GM18909 (cell line): ENCODE measurements around the gene ACYP1.
"Not testable (repeated sequence)": the region's sequence is repeated elsewhere in the genome, so short reads cannot be mapped to it uniquely, and the experiment has no call there.

Experiments used
- ATAC-seq: cut with Tn5 transposase; IDR thresholded peaks from one replicate; pipeline ENCODE4 v1.9.1; 2021; ENCODE audit warnings: mild to moderate bottlenecking; ENCODE audit not compliant: unreplicated experiment, poor library complexity

The ACYP1 gene

DNA sequence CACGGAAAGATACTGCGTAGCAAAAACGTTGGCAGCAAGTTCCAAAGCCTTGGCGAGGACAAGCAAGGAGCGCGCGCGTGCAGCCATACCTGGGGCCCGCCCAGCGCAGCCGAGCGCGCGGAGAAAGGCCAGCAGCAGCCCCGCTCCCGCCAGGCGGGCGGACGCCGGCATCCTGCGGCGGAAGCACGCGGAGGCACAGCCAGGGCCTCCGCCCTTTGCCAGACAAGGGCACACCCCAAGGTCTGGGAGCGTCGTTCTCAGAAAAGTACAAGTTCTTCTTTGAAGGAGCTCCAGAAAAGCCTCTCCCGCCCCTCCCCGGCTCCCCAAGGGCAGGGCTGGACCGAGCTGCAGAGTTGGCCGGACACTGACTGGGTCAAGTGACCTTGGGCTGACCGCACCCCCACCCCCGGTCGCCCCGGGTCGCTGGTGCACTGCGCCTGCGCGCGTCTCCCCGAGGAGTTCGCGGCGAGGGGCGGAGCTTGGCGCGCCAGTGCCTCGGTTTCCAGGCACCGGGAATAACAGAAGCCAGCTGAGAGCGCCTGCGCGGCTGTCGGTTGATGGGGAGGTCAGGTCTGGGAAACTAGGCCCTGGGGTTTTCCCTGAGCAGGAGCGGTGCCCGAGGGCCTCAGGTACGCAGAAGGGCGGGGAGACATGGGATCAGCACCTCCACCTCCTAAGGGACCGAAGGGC lies 5.4 kb upstream of the ACYP1 start, which contains the start of gene ZC2HC1C:
TSS of gene ZC2HC1C (plus strand) at position 521 of the 690 bp plus-strand sequence. CDS start 933 bp downstream, outside the sequence.
- peak; percentile 73 for ATAC-seq

- ATAC-seq: no peak
Observed at GRCh38 chr14:75068294-75069120, 4.7 kb upstream of the ACYP1 start.

DNA sequence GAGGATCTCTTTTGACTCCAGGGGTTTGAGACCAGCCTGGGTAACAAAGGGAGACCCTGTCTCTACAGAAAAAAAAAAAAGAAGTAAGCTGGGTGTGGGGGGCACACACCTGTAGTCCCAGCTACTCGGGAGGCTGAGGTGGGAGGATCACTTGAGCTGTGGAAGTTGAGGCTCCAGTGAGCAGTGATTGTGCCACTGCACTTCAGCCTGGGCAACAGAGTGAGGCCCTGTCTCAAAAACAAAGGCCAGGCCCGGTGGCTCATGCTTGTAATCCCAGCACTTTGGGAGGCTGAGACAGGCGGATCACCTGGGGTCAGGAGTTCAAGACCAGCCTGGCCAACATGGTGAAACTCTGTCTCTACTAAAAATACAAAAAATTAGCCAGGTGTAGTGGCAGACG lies 3.9 kb upstream of the ACYP1 start:
- not testable (repeated sequence) for ATAC-seq

DNA sequence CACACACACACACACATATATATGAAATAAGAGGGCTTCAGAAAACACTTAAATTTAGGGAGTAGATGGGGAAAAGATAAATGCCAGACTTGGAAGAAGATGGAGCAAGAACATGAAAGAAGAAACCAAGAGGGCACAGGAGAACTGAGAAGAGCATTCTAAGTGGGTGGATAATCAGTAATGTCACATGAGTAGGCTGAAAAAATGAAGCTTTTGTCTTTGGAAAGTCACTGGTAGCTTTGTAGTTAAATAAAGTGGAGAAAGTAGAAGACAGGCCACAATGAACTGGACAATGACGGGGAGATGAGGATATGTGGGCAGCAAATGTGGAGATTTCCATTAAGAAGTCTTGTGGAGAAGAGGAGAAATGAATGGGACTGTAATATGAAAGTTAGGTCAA lies 3.4 kb upstream of the ACYP1 start:
- no peak for ATAC-seq

DNA sequence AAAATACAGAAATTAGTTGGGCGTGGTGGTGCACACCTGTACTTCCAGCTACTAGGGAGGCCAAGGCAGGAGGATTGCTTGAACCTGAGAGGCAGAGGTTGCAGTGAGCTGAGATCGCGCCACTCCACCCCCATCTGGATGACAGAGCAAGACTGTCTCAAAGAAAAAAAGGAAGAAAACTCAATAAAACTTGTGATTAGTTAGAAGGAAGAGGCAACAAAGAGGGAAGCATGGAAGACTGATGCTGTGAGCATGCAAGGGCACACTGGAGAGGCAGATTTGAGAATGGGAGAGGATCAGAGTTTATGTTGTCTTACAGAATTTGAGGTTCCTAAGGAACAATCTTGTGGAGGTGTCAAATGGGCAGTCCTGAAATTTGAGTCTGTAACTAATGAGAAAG lies 2.9 kb upstream of the ACYP1 start:
- ATAC-seq: no peak

DNA sequence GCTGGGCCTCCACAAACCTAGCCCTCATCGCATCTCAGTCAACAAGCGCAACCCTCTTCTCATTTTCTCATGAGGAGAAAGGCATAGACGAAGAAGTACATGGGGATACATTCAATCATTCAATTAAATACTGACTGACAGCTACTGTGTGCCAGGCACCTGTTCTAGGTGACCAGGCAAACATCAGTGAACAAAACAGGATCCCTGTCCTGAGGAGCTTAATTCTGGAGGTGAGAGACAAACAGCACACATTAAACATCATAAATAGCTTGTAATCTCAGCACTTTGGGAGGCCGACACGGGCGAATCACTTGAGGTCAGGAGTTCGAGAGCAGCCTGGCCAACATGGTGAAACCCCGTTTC lies 362 bp upstream of the ACYP1 start:
- ATAC-seq: peak; percentile 5

DNA sequence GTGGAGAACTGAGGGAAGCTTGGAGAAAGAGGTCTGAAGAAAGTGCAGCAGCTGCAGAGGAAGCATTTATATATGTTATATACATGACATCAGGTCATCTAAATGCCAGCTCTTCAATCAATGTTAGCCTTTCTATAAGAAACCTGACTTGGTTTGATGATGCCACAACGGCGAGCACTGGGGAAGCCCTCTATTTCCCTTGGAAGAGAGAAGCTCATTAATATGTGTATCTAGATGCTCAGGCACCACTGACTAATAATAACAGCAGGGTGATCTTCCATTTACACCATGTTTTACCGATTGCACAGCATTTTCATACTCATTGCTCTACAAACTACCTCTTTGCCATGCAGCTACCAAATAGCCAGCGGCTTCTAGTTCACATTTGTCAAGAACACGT lies 811 bp downstream of the ACYP1 start:
- ATAC-seq: peak; percentile 12

GRCh38 chr14:75060420-75060819 lies 3.4 kb downstream of the ACYP1 start:
- no peak for ATAC-seq

- no peak for ATAC-seq
Observed at GRCh38 chr14:75059642-75060041, 4.2 kb downstream of the ACYP1 start.

DNA sequence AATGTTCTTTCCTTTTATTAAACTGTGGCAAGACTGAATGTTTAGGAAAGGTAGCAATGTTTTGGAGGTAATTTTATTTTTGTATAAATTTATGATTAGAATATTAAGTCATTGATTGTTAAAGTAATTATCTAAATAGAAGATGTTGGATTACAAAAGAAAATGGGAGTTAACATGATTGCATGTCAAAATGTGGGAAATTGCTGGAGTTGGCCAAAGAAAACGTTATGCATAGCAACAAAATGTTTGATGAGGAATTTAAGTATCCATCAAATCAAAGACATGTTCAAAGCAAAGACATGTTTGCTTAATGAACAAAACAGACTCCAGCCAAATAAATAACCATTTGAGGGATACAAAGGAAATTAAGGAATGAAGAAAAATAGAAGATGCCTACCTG lies 9.4 kb downstream of the ACYP1 start:
- ATAC-seq: no peak

GRCh38 chr14:75053396-75054291 lies 10.2 kb downstream of the ACYP1 start:
- no peak for ATAC-seq

DNA sequence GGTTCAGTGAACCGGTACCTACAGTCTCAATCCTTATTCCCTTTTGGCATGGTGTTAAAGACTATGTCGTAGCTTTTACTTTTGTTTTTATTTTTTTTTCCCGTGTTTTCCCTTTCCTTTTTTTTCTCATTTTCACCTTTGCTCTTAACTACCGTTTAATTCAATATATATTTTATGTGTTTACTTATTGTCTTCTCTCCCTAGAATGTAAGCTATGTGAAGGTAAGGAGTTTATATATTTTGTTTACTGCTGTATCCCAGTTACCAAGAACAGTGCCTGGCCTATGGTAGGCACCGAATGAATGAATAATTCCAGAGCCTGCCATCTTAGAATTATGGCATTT lies 12.3 kb downstream of the ACYP1 start:
- ATAC-seq: no peak

DNA sequence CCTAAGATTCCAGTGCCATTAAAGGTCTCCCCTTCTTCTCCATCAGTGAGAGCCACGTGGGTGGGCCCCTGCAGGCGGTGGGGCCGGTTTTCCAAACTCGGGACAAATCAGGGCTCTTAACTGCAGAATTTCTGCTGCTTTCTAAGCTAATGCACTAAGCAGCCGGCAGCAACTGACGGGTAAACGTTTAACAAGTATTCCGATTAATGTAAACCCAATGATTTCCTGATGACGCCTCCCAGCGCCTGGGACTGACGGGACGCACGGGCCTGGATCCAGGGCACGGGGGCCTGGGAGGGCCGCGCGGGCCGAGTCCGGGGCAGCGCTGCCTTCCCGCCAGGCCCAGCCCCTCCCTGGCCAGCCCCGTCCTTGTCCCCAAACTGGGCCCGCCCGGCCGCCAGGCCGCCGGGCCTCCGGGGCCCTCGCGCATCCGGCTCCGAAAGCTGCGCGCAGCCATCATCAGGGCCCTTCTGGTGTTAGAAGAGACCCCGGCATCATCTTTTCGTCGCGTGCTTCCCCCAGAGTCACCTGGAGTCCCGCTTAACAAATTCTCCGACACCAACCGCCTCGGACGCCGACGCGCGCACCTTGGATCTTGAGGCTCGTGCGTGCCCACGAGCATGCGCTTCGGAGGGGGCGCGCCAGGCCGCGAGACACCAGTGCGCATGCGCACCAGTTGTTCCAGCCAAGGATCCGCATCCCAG lies 12.8 kb downstream of the ACYP1 start, which contains the start of gene MLH3:
TSS of gene MLH3 (minus strand) at position 616 of the 704 bp plus-strand sequence. CDS start 1,812 bp downstream, outside the sequence.
- peak; percentile 72 for ATAC-seq

DNA sequence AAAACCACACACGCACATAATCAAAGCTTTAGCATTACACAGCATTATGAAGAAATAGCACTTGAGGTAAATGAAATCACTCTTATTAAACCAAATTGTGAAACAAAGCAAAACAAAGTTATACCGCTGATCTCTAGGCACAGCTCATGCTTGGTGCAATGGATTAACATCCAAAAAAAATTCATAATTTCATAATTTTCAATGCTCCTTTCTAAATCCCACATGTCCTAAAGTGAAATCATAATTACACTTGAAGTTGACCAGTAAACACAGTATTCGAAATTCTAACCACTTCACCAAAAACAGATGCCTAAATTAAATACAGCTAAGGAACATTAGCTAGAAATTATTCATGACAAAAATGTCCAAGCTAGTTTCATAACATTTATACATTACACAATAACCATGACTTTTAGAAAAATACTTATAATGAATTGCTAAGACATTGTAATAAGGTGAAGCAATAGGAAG lies 14.1 kb downstream of the ACYP1 start:
- ATAC-seq: no peak

GRCh38 chr14:75049136-75049535 lies 14.7 kb downstream of the ACYP1 start:
- no peak for ATAC-seq

GRCh38 chr14:75048101-75048500 lies 15.7 kb downstream of the ACYP1 start:
- no peak for ATAC-seq

DNA sequence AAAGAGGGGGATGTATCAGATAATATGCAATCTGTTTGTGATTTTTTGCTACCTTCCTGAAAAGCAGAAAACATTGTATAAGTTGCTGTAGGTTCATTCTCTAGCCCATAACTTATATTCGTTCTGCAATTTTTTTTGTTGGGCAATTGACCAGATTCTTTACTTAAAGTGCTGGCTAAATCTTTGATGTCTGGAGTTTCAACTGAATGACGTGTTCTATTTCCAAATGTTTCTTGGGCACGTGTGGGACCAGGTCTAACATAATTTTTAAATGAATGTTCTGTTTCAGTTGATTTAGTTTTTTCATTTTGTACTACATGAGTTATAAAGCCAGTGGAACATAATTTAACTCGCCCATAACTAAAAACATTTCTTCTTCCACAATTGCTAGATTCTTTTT lies 16.3 kb downstream of the ACYP1 start:
- ATAC-seq: no peak

- no peak for ATAC-seq
Observed at GRCh38 chr14:75046899-75047298, 16.9 kb downstream of the ACYP1 start.

DNA sequence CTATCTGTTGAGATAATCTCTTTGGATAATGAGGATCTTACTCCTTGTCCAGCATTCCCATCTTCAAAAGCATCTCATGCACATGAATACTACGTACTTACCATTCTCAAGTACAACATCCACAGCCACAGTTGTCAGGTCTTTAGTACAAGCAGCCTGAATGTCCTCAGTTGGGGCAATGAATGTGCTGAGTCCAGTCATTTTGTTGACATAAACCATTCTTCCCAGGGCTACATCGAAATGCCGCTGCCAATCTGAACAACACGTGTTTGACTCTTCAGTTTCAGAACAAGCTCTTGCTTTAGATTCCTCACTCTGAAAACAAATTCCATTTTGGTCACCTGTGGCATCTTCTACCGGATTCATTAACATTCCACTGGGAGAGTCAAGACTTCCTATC lies 17.5 kb downstream of the ACYP1 start:
- ATAC-seq: no peak

GRCh38 chr14:75044752-75045151 lies 19.1 kb downstream of the ACYP1 start:
- no peak for ATAC-seq
